ENCODE results near the gene CLK3. TPM values are rescaled to one million over a fixed set of nuclear protein-coding genes. Genes with fewer than 3 reads are reported as not detected.

Gene CLK3
- total and polyA plus RNA-seq, 2 donors (not counting 3 experiments of a cell fraction or from before 2014, with no cell fraction given), result 75.5 to 121 TPM

DNA sequence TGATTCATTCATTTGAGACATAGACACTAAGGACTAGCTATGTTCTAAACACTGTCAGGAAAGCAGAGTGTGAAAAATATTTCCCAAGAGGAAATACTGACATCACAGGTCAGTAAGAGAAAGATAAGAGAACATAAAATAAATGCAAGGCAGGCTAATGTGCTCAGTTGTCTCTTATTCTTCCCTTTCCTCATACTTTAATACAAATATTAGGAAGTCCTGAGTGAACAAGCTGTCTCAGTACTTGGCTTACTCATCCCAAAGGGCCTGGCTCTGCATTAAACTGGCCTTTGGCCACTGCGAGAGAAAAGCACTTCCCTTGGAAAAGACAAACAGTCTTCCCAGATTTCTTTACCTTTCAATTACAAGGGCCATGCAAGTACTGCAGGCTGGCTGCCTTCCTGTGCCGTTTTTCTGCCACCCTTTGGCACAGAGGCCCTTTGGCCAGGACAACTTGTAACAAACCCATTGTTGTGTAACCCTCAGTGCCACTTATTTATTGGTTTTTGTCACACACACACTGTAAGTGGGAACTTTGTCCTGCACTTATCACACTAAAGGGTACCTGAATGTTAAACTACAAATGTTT is 48.5 kb downstream of the CLK3 start:
- no peak for TF ChIP-seq EZH2 (IDR thresholded peaks at IDR 0.05; ENCODE audit: borderline replicate concordance, low read depth, low read length, severe bottlenecking)
- TF ChIP-seq FOS (IDR thresholded peaks at IDR 0.05; ENCODE audit: borderline replicate concordance, insufficient read depth, low read length), result peak; percentile 79
- TF ChIP-seq POLR2AphosphoS5 (IDR thresholded peaks at IDR 0.05; ENCODE audit: insufficient read depth, low read depth, low read length), result peak; percentile 35
- TF ChIP-seq, protein P1, sequence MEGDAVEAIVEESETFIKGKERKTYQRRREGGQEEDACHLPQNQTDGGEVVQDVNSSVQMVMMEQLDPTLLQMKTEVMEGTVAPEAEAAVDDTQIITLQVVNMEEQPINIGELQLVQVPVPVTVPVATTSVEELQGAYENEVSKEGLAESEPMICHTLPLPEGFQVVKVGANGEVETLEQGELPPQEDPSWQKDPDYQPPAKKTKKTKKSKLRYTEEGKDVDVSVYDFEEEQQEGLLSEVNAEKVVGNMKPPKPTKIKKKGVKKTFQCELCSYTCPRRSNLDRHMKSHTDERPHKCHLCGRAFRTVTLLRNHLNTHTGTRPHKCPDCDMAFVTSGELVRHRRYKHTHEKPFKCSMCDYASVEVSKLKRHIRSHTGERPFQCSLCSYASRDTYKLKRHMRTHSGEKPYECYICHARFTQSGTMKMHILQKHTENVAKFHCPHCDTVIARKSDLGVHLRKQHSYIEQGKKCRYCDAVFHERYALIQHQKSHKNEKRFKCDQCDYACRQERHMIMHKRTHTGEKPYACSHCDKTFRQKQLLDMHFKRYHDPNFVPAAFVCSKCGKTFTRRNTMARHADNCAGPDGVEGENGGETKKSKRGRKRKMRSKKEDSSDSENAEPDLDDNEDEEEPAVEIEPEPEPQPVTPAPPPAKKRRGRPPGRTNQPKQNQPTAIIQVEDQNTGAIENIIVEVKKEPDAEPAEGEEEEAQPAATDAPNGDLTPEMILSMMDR (IDR thresholded peaks at IDR 0.05; ENCODE audit: extremely low read depth in 1 of 2, insufficient read depth in 1 of 2, low read depth in 1 of 2, low read length in 2 of 2), result no peak
- TF ChIP-seq POLR2A (IDR thresholded peaks at IDR 0.05; ENCODE audit: low read depth, low read length), result peak; percentile 34
- TF ChIP-seq MYC (IDR thresholded peaks at IDR 0.05; ENCODE audit: low read depth, low read length), result no peak
- peak; percentile 71 for TF ChIP-seq GATA2 (IDR thresholded peaks at IDR 0.05; ENCODE audit: insufficient read depth, insufficient read length, low read depth, low read length)
- peak; percentile 61 for TF ChIP-seq JUN (IDR thresholded peaks at IDR 0.05; ENCODE audit: borderline replicate concordance, insufficient read depth, insufficient read length, low read depth)
- dilution Hi-C loops (cut with MboI; ENCODE audit: extremely low pct_ligation_motif_present, low sequenced_read_pairs), result no loop called here
- ChIA-PET POLR2A (interaction anchor here (1.2 kb wide), 1 partner anchor 13 kb away, joined by 6 read pairs; no protein-coding TSS in a partner anchor), CTCF (interaction anchor here (0.6 to 2.1 kb wide), 9 partner anchors 10 to 242 kb away, joined by 3 to 14 read pairs (median 5); partner anchors contain the start of gene FAM219B)
- Histone ChIP-seq H2AFZ (ENCODE audit: low read depth, low read length) (no peak overlapping the region), H3K36me3 (ENCODE audit: control insufficient read depth in 2 of 2, extremely low read depth in 1 of 2, insufficient read depth in 2 of 2, low read length in 2 of 2) (no peaks in the 10 kb centered on the region), H3K9me1 (replicated peaks; ENCODE audit: control insufficient read depth, extremely low read depth, insufficient read depth, low read length) (no peaks in the 10 kb centered on the region), H3K4me2 (ENCODE audit: insufficient read depth, low read length) (peak overlapping the region; percentile 84), H3K79me2 (ENCODE audit: control insufficient read depth, insufficient read depth, low read length) (peaks cover 31% of the 10 kb centered on the region), H3K4me1 (ENCODE audit: control insufficient read depth, extremely low read depth, insufficient read depth, low read length) (peaks cover 35% of the 10 kb centered on the region), H3K27ac (ENCODE audit: insufficient read depth, low read depth, low read length) (peak overlapping the region; percentile 85), H3K4me3 (replicated peaks in 1 of 3; ENCODE audit: insufficient read depth in 1 of 3, low read depth in 1 of 3, low read length in 3 of 3) (peak overlapping the region in 1 of 3 experiments; percentile 7), H3K27me3 (ENCODE audit: control insufficient read depth in 2 of 2, insufficient read depth in 2 of 2, low read length in 2 of 2) (no peaks in the 10 kb centered on the region), H3K9me3 (replicated peaks; ENCODE audit: control insufficient read depth, insufficient read depth, low read length) (no peaks in the 10 kb centered on the region), H3K9ac (replicated peaks; ENCODE audit: extremely low read depth, insufficient read depth, low read length) (peak overlapping the region; percentile 56), H4K20me1 (replicated peaks; ENCODE audit: control insufficient read depth, extremely low read depth, insufficient read depth, low read length) (no peaks in the 10 kb centered on the region)
- peak; percentile 94 for FAIRE-seq
- intact Hi-C loops (cut with micrococcal nuclease), result loop anchor here (1.0 to 2.0 kb wide), 2 partner anchors 13 to 33 kb away; partner anchors contain the start of gene EDC3
- peak; percentile 88 for DNase-seq (ENCODE audit: low read depth, low spot score)
- BruUV-seq (replicated peaks), result TSS peak; percentile 91

All from endothelial cell of umbilical vein (primary cell).